ENCODE data around the gene TMEM63A. TPM values are rescaled to one million over a fixed set of nuclear protein-coding genes. Genes with fewer than 3 reads are reported as not detected.
"Not testable (repeated sequence)": the region's sequence is repeated elsewhere in the genome, so short reads cannot be mapped to it uniquely, and the experiment has no call there.

The TMEM63A gene
- total RNA-seq, 1 experiment from 2014 or later = 31.4 TPM

- CTCF ChIA-PET = interaction anchor here (0.5 to 1.2 kb wide), 3 partner anchors 11 to 110 kb away, joined by 3 to 8 read pairs (median 3); no protein-coding TSS in a partner anchor
- Histone ChIP-seq H3K4me1 (ENCODE audit: control insufficient read depth, insufficient read depth, low read length) (no peaks in the 10 kb centered on the region), H3K9me3 (ENCODE audit: control insufficient read depth, insufficient read depth, low read depth, low read length) (no peaks in the 10 kb centered on the region), H3K27ac (ENCODE audit: low read length) (no peak overlapping the region), H3K27me3 (ENCODE audit: control insufficient read depth, insufficient read depth, low read length) (no peaks in the 10 kb centered on the region), H3K4me3 (ENCODE audit: low read depth in 2 of 2, low read length in 2 of 2) (no peak overlapping the region), H3K36me3 (ENCODE audit: control insufficient read depth, insufficient read depth, low read length) (no peaks in the 10 kb centered on the region)
- TF ChIP-seq CTCF (IDR thresholded peaks at IDR 0.05) (no peak), POLR2AphosphoS5 (IDR thresholded peaks at IDR 0.05; ENCODE audit: low read depth, low read length) (no peak), TCF7L2 (IDR thresholded peaks at IDR 0.05; ENCODE audit: low read depth, low read length) (no peak), REST (IDR thresholded peaks at IDR 0.05; ENCODE audit: insufficient read depth in 1 of 2, low read depth in 2 of 2, low read length in 1 of 2) (no peak), SIN3A (IDR thresholded peaks at IDR 0.05; ENCODE audit: borderline replicate concordance, insufficient read depth, low read depth, low read length) (no peak)
- DNase-seq (ENCODE audit: low read depth, low spot score) (no peak), ATAC-seq (no peak)
- no TSS peak for BruUV-seq (replicated peaks)
- POLR2A ChIA-PET = interaction anchor here (0.6 kb wide), 1 partner anchor 9 kb away, joined by 4 read pairs; no protein-coding TSS in a partner anchor
- in situ Hi-C loops (cut with HindIII; ENCODE audit: low pct_unique_long_range_greater_than_20kb, low sequenced_read_pairs) (no loop called here), intact Hi-C loops (cut with micrococcal nuclease; ENCODE audit: unreplicated experiment) (no loop called here)
Observed at GRCh38 chr1:225931270-225932136, 49.3 kb upstream of the TMEM63A start.

- TF ChIP-seq REST (IDR thresholded peaks at IDR 0.05; ENCODE audit: insufficient read depth in 1 of 2, low read depth in 2 of 2, low read length in 1 of 2) (no peak), CTCF (IDR thresholded peaks at IDR 0.05) (no peak), SIN3A (IDR thresholded peaks at IDR 0.05; ENCODE audit: borderline replicate concordance, insufficient read depth, low read depth, low read length) (no peak), POLR2AphosphoS5 (IDR thresholded peaks at IDR 0.05; ENCODE audit: low read depth, low read length) (no peak), TCF7L2 (IDR thresholded peaks at IDR 0.05; ENCODE audit: low read depth, low read length) (no peak)
- ATAC-seq (no peak), DNase-seq (ENCODE audit: low read depth, low spot score) (no peak)
- ChIA-PET POLR2A (interaction anchor here (0.6 kb wide), 1 partner anchor 137 kb away, joined by 3 read pairs; no protein-coding TSS in a partner anchor), CTCF (interaction anchor here (0.5 to 0.7 kb wide), 2 partner anchors 109 to 276 kb away, joined by 3 to 11 read pairs; no protein-coding TSS in a partner anchor)
- in situ Hi-C loops (cut with HindIII; ENCODE audit: low pct_unique_long_range_greater_than_20kb, low sequenced_read_pairs) = no loop called here
- Histone ChIP-seq H3K9me3 (ENCODE audit: control insufficient read depth, insufficient read depth, low read depth, low read length) (no peaks in the 10 kb centered on the region), H3K36me3 (ENCODE audit: control insufficient read depth, insufficient read depth, low read length) (no peaks in the 10 kb centered on the region), H3K4me3 (ENCODE audit: low read depth in 2 of 2, low read length in 2 of 2) (no peak overlapping the region), H3K27me3 (ENCODE audit: control insufficient read depth, insufficient read depth, low read length) (no peaks in the 10 kb centered on the region), H3K27ac (ENCODE audit: low read length) (no peak overlapping the region), H3K4me1 (ENCODE audit: control insufficient read depth, insufficient read depth, low read length) (no peaks in the 10 kb centered on the region)
- BruUV-seq (replicated peaks) = no TSS peak
- intact Hi-C loops (cut with micrococcal nuclease; ENCODE audit: unreplicated experiment) = no loop called here
Observed at GRCh38 chr1:225930566-225930965, 48.4 kb upstream of the TMEM63A start.

- H3K4me3 ChIP-seq (ENCODE audit: low read depth in 2 of 2, low read length in 2 of 2); H3K9me3 ChIP-seq (ENCODE audit: control insufficient read depth, insufficient read depth, low read depth, low read length); ATAC-seq; H3K27me3 ChIP-seq (ENCODE audit: control insufficient read depth, insufficient read depth, low read length); in situ Hi-C loops (cut with HindIII; ENCODE audit: low pct_unique_long_range_greater_than_20kb, low sequenced_read_pairs); H3K4me1 ChIP-seq (ENCODE audit: control insufficient read depth, insufficient read depth, low read length); H3K36me3 ChIP-seq (ENCODE audit: control insufficient read depth, insufficient read depth, low read length); H3K27ac ChIP-seq (ENCODE audit: low read length); BruUV-seq (replicated peaks); DNase-seq (ENCODE audit: low read depth, low spot score); CTCF ChIA-PET; intact Hi-C loops (cut with micrococcal nuclease; ENCODE audit: unreplicated experiment): not testable (repeated sequence)
- POLR2A ChIA-PET = interaction anchor here (0.7 kb wide), 1 partner anchor 32 kb away, joined by 3 read pairs; no protein-coding TSS in a partner anchor
Observed at GRCh38 chr1:225929462-225929861, 47.3 kb upstream of the TMEM63A start.

Data from Panc1 (cell line).